ENCODE data around the gene YTHDF2. TPM values are rescaled to one million over a fixed set of nuclear protein-coding genes. Genes with fewer than 3 reads are reported as not detected.

YTHDF2 gene
- total RNA-seq, 1 experiment from 2014 or later: 126 TPM

GRCh38 chr1:28756846-28757245 is 20.1 kb downstream of the YTHDF2 start:
- no peak for TF ChIP-seq HMGA2 (CRISPR knock-in tag; IDR thresholded peaks at IDR 0.05)
- TF ChIP-seq AR (CRISPR knock-in tag; IDR thresholded peaks at IDR 0.05): no peak
- no peak for TF ChIP-seq ZNF423 (CRISPR knock-in tag; IDR thresholded peaks at IDR 0.05)
- no peak for TF ChIP-seq ARID4B (CRISPR knock-in tag; IDR thresholded peaks at IDR 0.05; ENCODE audit: borderline replicate concordance)
- no peak for TF ChIP-seq MYBL2 (CRISPR knock-in tag; IDR thresholded peaks at IDR 0.05)
- Mint-ChIP-seq H3K27me3 (ENCODE audit: low read depth) (no peaks in the 10 kb centered on the region), H3K4me1 (peaks cover 14% of the 10 kb centered on the region), H3K36me3 (peaks cover 26% of the 10 kb centered on the region), H3K9me3 (no peaks in the 10 kb centered on the region), H3K4me3 (no peak overlapping the region), H3K27ac (peak overlapping the region; percentile 58; the same call in 1 of the 2 replicates)
- no peak for DNase-seq (ENCODE audit: low spot score)
- CTCF ChIA-PET: interaction anchor here (0.6 to 1.7 kb wide), 7 partner anchors 19 to 227 kb away, joined by 3 to 10 read pairs (median 3); partner anchors contain the start of gene YTHDF2
- POLR2A ChIA-PET: interaction anchor here (0.6 to 1.1 kb wide), 2 partner anchors 9 to 363 kb away, joined by 3 to 8 read pairs; no protein-coding TSS in a partner anchor
- peak; percentile 67 for ATAC-seq

- H3K4me3 Mint-ChIP-seq: no peak overlapping the region
- no peak for DNase-seq (ENCODE audit: low spot score)
- no peaks in the 10 kb centered on the region for H3K9me3 Mint-ChIP-seq
- H3K27me3 Mint-ChIP-seq (ENCODE audit: low read depth): no peaks in the 10 kb centered on the region
- CTCF ChIA-PET: interaction anchor here (1.2 kb wide), 1 partner anchor 17 kb away, joined by 3 read pairs; no protein-coding TSS in a partner anchor
- TF ChIP-seq FOXP4 (CRISPR knock-in tag; IDR thresholded peaks at IDR 0.05): no peak
- no peak for TF ChIP-seq STAT6 (CRISPR knock-in tag; conservative IDR thresholded peaks at IDR 0.05; ENCODE audit: low read depth)
- TF ChIP-seq ZNF281 (CRISPR knock-in tag; IDR thresholded peaks at IDR 0.05): no peak
- no peak for TF ChIP-seq FOXJ3 (CRISPR knock-in tag; IDR thresholded peaks at IDR 0.05; ENCODE audit: borderline replicate concordance)
- no peak for TF ChIP-seq ZNF425 (CRISPR knock-in tag; conservative IDR thresholded peaks at IDR 0.05)
- TF ChIP-seq ELF4 (CRISPR knock-in tag; IDR thresholded peaks at IDR 0.05; ENCODE audit: low read depth): no peak
- TF ChIP-seq CTCF (IDR thresholded peaks at IDR 0.05): no peak
- TF ChIP-seq JUN (CRISPR knock-in tag; IDR thresholded peaks at IDR 0.05): no peak
- no peak for TF ChIP-seq ZBTB21 (CRISPR knock-in tag; IDR thresholded peaks at IDR 0.05; ENCODE audit: borderline replicate concordance)
- H3K36me3 Mint-ChIP-seq: peaks cover 24% of the 10 kb centered on the region
- peaks cover 12% of the 10 kb centered on the region for H3K4me1 Mint-ChIP-seq
- POLR2A ChIA-PET: no interaction called here
- peak overlapping the region; percentile 80 for H3K27ac Mint-ChIP-seq
- ATAC-seq: no peak
These were observed 21.7 kb downstream of the YTHDF2 start for GRCh38 chr1:28758420-28758819.

All from WTC11 (cell line).